ENCODE measurements around the gene PKN2.
"Not testable (repeated sequence)": the region's sequence is repeated elsewhere in the genome, so short reads cannot be mapped to it uniquely, and the experiment has no call there.

The PKN2 gene

DNA sequence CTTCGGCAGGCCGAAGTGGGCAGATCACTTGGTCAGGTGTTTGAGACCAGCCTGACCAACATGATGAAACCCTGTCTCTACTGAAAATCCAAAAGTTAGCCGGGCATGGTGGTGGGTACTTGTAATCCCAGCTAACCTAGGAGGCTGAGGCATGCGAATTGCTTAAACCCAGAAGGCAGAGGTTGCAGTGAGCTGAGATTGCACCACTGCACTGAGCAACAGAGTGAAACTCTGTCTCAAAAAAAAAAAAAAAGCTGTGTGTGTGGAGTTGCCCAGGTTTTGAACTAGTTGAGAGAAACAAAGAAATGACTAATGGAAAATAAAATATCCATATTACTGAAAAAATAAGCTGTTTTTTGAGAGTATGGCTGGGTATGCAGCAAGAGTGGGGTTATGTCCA is 107.1 kb downstream of the PKN2 start:
- DNase-seq (ENCODE audit: low spot score), result no peak

DNA sequence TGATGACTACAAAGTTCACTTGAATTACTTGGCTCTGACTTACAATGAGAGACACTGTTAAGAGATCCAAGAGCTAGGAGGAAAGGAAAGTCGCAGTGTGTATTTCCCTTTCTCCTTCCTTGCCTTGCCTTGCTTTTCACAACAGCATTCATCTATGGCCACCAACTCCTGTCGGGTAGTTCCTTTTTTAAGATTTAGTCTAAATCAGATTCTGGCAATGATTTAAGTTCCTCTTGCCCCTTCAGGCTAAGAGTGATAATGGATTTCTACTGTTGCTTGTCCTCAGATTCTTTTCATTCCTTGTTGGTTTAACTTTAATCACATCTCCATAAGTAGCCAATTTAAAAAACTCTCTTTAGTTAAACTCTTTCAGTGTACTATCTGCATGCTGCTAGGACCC is 115.4 kb downstream of the PKN2 start:
- no peak for DNase-seq (ENCODE audit: low spot score)

DNA sequence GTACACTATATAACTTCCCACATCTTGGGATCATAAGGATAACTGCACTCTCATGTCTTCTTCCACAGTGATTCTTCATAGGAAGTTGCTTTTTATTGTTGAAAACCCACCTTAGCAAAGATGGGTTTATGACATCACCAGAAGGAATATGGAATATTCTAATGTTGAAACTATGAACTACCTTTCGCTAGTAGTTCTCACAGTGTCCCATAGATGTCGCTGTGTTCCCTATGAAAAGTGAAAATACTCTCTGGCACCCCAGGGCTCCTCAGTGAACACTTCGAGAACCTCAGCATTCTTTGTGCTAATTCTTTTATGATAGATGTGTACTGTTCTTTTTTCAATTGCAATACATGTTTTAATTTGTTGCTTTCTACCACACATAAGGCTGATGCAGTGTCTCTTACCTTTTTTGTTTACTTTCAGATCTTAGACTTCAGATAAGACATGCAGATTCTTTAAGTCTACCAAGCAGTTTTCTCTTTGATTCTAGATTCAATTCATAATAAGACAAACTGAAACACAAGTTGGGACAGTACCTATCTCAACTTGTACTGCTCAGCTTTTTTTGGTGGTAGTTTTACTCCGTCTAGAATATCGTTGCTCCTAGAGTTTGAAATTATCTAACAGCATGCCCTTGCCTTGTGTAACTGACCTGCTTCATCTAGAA is 116.4 kb downstream of the PKN2 start:
- peak; percentile 67 for DNase-seq (ENCODE audit: low spot score)

- no peak for DNase-seq (ENCODE audit: low spot score)
Measured at GRCh38 chr1:88801575-88802208, 117.6 kb downstream of the PKN2 start.

DNA sequence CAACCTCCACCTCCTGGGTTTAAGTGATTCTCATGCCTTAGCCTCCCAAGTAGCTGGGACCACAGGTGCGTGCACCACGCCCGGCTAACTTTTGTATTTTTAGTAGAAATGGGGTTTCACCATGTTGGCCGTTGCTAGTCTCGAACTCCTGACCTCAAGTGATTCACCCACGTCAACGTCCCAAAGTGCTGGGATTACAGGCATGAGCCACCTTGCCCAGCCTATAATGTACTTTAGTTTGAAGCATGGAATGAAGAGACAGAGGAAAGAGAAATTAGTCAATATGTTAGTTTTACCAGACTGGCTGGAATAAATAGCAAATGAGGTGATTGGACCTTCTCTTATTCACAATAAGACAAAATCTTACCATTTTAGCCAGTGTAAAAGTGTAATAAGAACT is 118.3 kb downstream of the PKN2 start:
- DNase-seq (ENCODE audit: low spot score), result no peak

DNA sequence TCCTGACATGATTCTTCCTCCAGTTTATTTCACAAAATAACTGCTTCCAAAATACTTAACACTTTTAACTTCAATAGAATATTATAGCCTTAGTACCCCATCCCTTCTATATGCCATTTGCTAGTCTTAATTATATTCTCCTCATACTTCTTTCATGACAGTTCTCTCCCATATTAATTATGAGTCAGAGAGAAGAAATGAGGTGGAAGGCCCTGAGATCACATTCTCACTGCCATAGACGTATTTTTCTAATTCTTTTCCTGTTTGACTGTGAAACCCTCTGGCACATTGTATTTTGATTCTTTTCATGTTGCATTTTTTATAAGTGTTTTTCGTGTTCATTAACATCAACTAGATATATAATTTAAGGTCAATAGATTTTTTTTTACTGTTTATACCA is 118.9 kb downstream of the PKN2 start:
- DNase-seq (ENCODE audit: low spot score), result no peak

DNA sequence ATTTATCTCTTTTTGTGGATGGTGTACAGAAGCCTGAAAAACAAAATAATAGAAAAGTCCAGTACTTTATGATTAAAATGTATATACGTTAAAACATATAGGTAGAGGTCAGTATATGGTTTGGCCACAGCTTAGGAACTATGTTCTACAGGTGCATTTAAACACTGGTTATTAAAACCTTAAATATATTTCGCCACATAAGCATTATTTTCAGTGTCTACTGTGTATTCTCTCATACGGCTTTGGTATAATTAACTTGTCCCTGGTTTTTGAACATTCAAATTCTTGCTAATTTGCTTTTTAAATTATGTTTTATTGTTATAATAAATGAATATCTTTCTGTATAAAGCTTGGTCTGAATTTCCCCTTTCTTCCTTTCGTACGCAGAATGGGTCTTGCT is 119.4 kb downstream of the PKN2 start:
- no peak for DNase-seq (ENCODE audit: low spot score)

DNA sequence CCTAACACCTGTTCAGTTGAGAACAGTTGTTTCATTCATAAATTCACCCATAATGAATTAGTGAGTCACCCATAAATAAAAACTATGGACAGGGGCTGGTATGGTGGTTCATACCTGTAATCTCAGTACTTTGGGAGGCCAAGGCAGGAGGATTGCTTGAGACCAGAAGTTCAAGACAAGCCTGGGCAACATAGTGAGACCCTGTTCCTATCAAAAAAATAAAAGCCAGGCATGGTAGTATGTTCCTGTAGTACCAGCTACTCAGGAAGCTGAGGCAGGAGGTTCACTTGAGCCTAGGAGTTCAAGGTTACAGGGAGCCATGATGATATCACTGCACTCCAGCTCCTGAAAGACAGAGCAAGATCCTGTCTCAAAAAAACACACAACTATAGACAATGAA is 128.3 kb downstream of the PKN2 start:
- no peak for DNase-seq (ENCODE audit: low spot score)

GRCh38 chr1:88813471-88813870 is 129.4 kb downstream of the PKN2 start:
- DNase-seq (ENCODE audit: low spot score), result no peak

GRCh38 chr1:88819642-88820041 is 135.6 kb downstream of the PKN2 start:
- not testable (repeated sequence) for DNase-seq (ENCODE audit: low spot score)

- DNase-seq (ENCODE audit: low spot score), result no peak
Measured at GRCh38 chr1:88825721-88826120, 141.6 kb downstream of the PKN2 start.

DNA sequence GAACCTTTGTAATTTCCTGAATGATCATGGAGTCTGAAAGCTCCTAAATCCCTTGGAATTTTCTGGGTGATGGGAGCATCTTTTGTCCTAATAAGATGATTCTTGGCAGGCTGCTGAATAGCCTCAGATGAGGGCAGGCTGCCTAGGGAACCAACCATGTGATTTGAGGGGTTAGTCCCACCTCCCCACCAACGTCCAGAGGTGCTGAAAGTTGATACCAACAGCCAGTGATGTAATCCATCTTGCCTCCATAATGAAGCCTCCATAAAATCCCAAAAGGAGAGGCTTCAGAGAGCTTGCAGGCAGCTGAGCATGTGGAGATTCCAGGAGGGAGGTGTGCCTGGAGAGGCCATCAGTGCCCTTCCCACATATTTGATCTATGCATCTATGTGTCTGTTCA is 163.6 kb downstream of the PKN2 start:
- DNase-seq (ENCODE audit: low spot score), result no peak

GRCh38 chr1:88851303-88852063 is 167.4 kb downstream of the PKN2 start:
- DNase-seq (ENCODE audit: low spot score), result no peak

DNA sequence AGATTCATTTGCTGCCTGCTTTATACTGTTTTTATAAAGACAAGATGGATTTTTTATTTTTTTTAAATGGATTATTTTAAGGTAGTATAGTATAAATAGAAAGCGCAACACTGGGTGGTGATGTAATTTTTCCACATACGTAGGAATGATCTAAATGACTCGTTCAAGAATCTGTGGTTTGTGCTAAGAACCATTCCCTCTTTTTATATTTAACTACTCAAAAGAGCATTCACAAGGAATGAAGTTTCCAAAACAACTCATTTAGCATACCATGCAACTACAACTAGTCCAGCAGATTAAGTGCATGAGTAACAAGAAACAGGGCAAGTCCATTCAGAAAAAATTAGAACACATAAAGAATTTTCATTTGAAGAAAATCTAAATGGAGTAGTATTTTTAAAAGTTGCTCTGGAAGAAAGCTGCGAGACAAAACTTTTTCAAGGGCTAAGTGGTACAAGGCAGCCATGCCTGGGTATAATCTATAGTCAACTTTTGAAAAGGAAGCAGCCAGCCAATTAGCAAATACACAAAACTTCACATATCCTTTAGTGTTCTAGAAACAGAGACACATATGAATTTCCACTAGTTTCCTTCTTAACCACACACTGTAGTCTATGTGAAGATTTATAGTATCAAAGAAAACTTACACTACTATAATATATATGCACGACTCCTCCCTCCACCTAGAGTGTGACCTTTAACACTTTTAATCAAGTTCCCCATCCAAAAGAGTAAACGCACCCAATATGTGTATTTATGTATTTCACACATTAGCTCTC is 183.9 kb downstream of the PKN2 start:
- no peak for DNase-seq (ENCODE audit: low spot score)

- not testable (repeated sequence) for DNase-seq (ENCODE audit: low spot score)
Measured at GRCh38 chr1:88869644-88870043, 185.6 kb downstream of the PKN2 start.

GRCh38 chr1:88873737-88874349 is 189.8 kb downstream of the PKN2 start:
- DNase-seq (ENCODE audit: low spot score), result no peak

DNA sequence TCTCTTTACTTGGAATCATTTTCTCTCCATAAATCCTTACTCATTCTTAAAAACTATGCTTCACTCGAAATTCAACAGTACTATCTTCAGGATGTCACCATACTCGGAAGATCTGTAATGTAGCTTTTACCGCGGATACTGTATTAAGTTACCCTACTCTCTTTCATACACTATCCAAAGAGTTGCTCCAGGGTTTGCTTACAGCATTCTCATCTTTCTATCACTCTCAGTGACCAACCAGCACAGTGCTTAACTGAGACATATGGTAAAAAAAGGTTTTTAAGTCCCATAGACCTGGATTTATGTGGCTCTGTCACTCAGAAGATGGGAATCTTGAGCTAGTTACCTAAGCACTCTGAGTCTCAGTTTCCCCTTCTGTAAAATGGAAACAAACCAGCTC is 191.5 kb downstream of the PKN2 start:
- DNase-seq (ENCODE audit: low spot score), result no peak

DNA sequence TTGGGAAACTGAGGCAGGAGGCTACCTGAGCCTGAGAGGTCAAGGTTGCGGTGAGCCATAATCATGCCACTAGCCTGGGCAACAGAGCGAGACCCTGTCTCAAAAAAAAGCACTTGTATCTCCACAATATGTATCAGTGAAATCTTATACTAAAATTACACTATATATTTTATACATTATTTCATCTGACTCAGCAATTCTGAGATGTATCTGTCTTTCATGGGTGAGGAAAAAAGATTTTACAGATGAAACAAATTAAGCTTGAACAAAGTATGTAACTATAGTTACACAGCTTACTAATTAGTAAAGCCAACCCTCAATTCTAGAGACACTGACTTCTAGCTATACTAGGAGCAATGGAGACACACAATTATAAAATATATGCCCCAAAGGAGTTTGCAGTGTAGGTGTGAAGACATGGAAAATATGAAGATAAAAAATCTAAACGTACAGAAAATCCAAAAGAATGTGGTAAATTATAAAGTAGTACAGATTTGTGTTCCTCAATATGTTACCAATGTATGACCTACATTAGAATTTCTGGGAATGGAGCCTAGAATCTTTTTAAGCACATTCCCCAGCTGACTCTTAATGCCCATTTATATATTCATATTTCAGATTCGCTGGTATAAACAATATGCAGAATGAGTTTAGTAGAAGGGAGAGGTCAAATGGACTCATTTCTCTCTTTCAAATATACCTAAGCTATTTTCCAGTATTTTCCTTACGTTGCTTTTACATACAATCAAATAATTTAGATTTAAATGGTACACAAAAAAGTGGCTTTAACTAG is 192.7 kb downstream of the PKN2 start:
- DNase-seq (ENCODE audit: low spot score), result no peak

- peak; percentile 25 for DNase-seq (ENCODE audit: low spot score)
Measured at GRCh38 chr1:88877382-88877825, 193.3 kb downstream of the PKN2 start.

DNA sequence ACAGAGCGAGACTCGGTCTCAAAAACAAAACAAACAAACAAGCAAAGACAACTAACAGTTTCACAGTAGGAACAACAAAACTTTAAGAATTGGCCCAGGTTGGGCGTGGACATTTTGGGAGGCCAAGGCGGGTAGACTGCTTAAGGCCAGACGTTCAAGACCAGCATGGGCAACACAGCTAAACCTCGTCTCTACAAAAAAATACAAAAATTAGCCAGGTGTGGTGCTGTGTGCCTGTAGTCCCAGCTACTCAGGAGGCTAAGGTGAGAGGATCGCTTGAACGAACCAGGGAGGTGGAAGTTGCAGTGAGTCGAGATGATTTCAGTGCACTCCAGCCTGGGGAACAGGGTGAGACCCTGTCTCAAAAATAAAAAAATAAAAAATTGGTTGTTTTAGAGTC is 193.8 kb downstream of the PKN2 start:
- no peak for DNase-seq (ENCODE audit: low spot score)

GRCh38 chr1:88878731-88879130 is 194.7 kb downstream of the PKN2 start:
- DNase-seq (ENCODE audit: low spot score), result no peak
